ENCODE results near the gene SLC8B1. TPM values are rescaled to one million over a fixed set of nuclear protein-coding genes. Genes with fewer than 3 reads are reported as not detected.

SLC8B1 gene
- 100 to 1,000 TPM in 2 of 4 donors, 10 to 100 TPM in 2; 76.5 to 256 (median 95.5) TPM for total RNA-seq

GRCh38 chr12:113334786-113335539 is at the start of gene SLC8B1:
TSS of gene SLC8B1 (minus strand) at chr12:113335109. CDS start at chr12:113332878, 2,231 bp downstream.
- no peaks in the 10 kb centered on the region for H3K36me3 ChIP-seq
- DNase-seq: peak; percentile 92
- TF ChIP-seq POLR2AphosphoS5 (IDR thresholded peaks at IDR 0.05): peak; percentile 91 to 98 (median 97)
- TF ChIP-seq POLR2A (IDR thresholded peaks at IDR 0.05): peak; percentile 95
- TF ChIP-seq EP300 (IDR thresholded peaks at IDR 0.05; ENCODE audit: low read depth): no peak
- no peaks in the 10 kb centered on the region for H3K27me3 ChIP-seq
- in situ Hi-C loops (cut with MboI; ENCODE audit: low pct_ligation_motif_present in 1 of 4, low pct_unique_long_range_greater_than_20kb in 1 of 4, low sequenced_read_pairs in 3 of 4): loop anchor here in 1 of 4 donors (25.0 kb wide), 1 partner anchor 148 kb away; the partner anchor contains the start of genes DDX54 and RITA1
- H3K9me3 ChIP-seq: no peaks in the 10 kb centered on the region
- peaks cover 0 to 23% (median 20%) of the 10 kb centered on the region in 4 donors for H3K4me1 ChIP-seq
- intact Hi-C loops (cut with DNase I; ENCODE audit: low total_unique reads): no loop called here
- H3K27ac ChIP-seq: peak within 1 kb of the TSS; percentile 78 to 92 (median 86)
- 1 to 13% methylated on average over 3 to 36 of the region's 62 CpGs for WGBS, 2 donors (ENCODE audit: low coverage in 1 of 2)
- H3K4me3 ChIP-seq: peak within 1 kb of the TSS; percentile 20 to 93 (median 76)

- WGBS, 2 donors (ENCODE audit: low coverage in 1 of 2): 95 to 100% methylated on average over 2 to 4 of the region's 4 CpGs
- intact Hi-C loops (cut with DNase I; ENCODE audit: low total_unique reads): no loop called here
- Histone ChIP-seq H3K36me3 (peaks cover 0 to 3% (median 0%) of the 10 kb centered on the region in 4 donors), H3K4me3 (no peak overlapping the region), H3K27ac (no peak overlapping the region), H3K27me3 (no peaks in the 10 kb centered on the region), H3K9me3 (no peaks in the 10 kb centered on the region), H3K4me1 (no peaks in the 10 kb centered on the region)
- DNase-seq: no peak
- no peak for TF ChIP-seq CTCF (IDR thresholded peaks at IDR 0.05)
- in situ Hi-C loops (cut with MboI; ENCODE audit: low pct_ligation_motif_present in 1 of 4, low pct_unique_long_range_greater_than_20kb in 1 of 4, low sequenced_read_pairs in 3 of 4): no loop called here
Observed at GRCh38 chr12:113382206-113382605, 47.3 kb upstream of the SLC8B1 start.

- in situ Hi-C loops (cut with MboI; ENCODE audit: low pct_ligation_motif_present in 1 of 4, low pct_unique_long_range_greater_than_20kb in 1 of 4, low sequenced_read_pairs in 3 of 4): no loop called here
- no peaks in the 10 kb centered on the region for H3K27me3 ChIP-seq
- H3K4me3 ChIP-seq: no peak overlapping the region
- TF ChIP-seq CTCF (IDR thresholded peaks at IDR 0.05): no peak
- no peak for TF ChIP-seq POLR2AphosphoS5 (IDR thresholded peaks at IDR 0.05)
- no peak for TF ChIP-seq POLR2A (IDR thresholded peaks at IDR 0.05)
- TF ChIP-seq EP300 (IDR thresholded peaks at IDR 0.05; ENCODE audit: low read depth): no peak
- no peaks in the 10 kb centered on the region for H3K9me3 ChIP-seq
- no peak overlapping the region for H3K27ac ChIP-seq
- H3K4me1 ChIP-seq: no peaks in the 10 kb centered on the region
- H3K36me3 ChIP-seq: peaks cover 0 to 3% (median 0%) of the 10 kb centered on the region in 4 donors
- WGBS, 2 donors (ENCODE audit: low coverage in 1 of 2): 87 to 100% methylated on average over 1 to 11 of the region's 11 CpGs
- intact Hi-C loops (cut with DNase I; ENCODE audit: low total_unique reads): no loop called here
- DNase-seq: no peak
Observed at GRCh38 chr12:113381220-113381619, 46.3 kb upstream of the SLC8B1 start.

- Histone ChIP-seq H3K27ac (no peak overlapping the region), H3K9me3 (no peaks in the 10 kb centered on the region), H3K4me1 (no peaks in the 10 kb centered on the region), H3K4me3 (no peak overlapping the region), H3K27me3 (no peaks in the 10 kb centered on the region), H3K36me3 (peaks cover 0 to 6% (median 0%) of the 10 kb centered on the region in 4 donors)
- no peak for TF ChIP-seq EP300 (IDR thresholded peaks at IDR 0.05; ENCODE audit: low read depth)
- no peak for TF ChIP-seq CTCF (IDR thresholded peaks at IDR 0.05)
- no peak for TF ChIP-seq POLR2AphosphoS5 (IDR thresholded peaks at IDR 0.05)
- TF ChIP-seq POLR2A (IDR thresholded peaks at IDR 0.05): no peak
- 88 to 100% methylated on average over 3 of the region's 3 CpGs for WGBS, 2 donors (ENCODE audit: low coverage in 1 of 2)
- in situ Hi-C loops (cut with MboI; ENCODE audit: low pct_ligation_motif_present in 1 of 4, low pct_unique_long_range_greater_than_20kb in 1 of 4, low sequenced_read_pairs in 3 of 4): no loop called here
- intact Hi-C loops (cut with DNase I; ENCODE audit: low total_unique reads): no loop called here
- DNase-seq: no peak
Observed at GRCh38 chr12:113378291-113378690, 43.4 kb upstream of the SLC8B1 start.
